Gastrocnemius medialis (tissue), 4 donors: ENCODE results near the gene B4GALT5. TPM values are rescaled to one million over a fixed set of nuclear protein-coding genes. Genes with fewer than 3 reads are reported as not detected.

Experiments used
- ATAC-seq, 2 donors: fragments of 150-250 bp; one replicate each; pipeline ENCODE4 v1.9.1; 2016
- DNase-seq, 2 donors: peaks; one replicate each; pipeline ENCODE4 v3.0.0-alpha.2; 2019
- H3K27ac ChIP-seq, 4 donors: fragments of 200-600 bp; sonication (generic); 1 replicate in 1 of 4; 2 replicates in 3 of 4; pipeline ENCODE4 v1.5.1; 2016 to 2018; ENCODE audit warnings: mild to moderate bottlenecking in 2 of 4, moderate library complexity in 1 of 4
- H3K27me3 ChIP-seq, 3 donors: fragments of 200-600 bp; sonication (generic) in 2 of 3; 1 replicate in 1 of 3; 2 replicates in 2 of 3; pipeline versions ENCODE4 v1.5.1 to v1.6.0; 2016 to 2019; ENCODE audit warnings: mild to moderate bottlenecking in 1 of 3, moderate library complexity in 1 of 3
- H3K36me3 ChIP-seq, 2 donors: fragments of 200-600 bp; sonication (generic) in 1 of 2; one replicate each; pipeline ENCODE4 v1.5.1; 2017 to 2018
- H3K4me1 ChIP-seq, 2 donors: fragments of 200-600 bp; sonication (generic) in 1 of 2; one replicate each; pipeline ENCODE4 v1.5.1; 2016 to 2017; ENCODE audit warnings: mild to moderate bottlenecking in 2 of 2
- H3K4me3 ChIP-seq, 4 donors: fragments of 200-600 bp; sonication (generic) in 3 of 4; 1 replicate in 1 of 4; 2 replicates in 3 of 4; pipeline ENCODE4 v1.5.1; 2016 to 2019; ENCODE audit warnings: mild to moderate bottlenecking in 2 of 4
- H3K9me3 ChIP-seq, 3 donors: fragments of 200-600 bp; sonication (generic) in 2 of 3; 1 replicate in 1 of 3; 2 replicates in 2 of 3; pipeline ENCODE4 v1.5.1; 2016 to 2019
- POLR2A ChIP-seq, 2 donors: fragments of 450-650 bp; IDR thresholded peaks; one replicate each; pipeline ENCODE4 v1.6.1; 2017; ENCODE audit warnings: antibody characterized with exemption in 2 of 2, mild to moderate bottlenecking in 2 of 2, moderate library complexity in 2 of 2
- in situ Hi-C, 4 donors: fragments of 200-750 bp; cut with MboI; loops; one replicate each; pipeline versions ENCODE4 v1.15.0 to v1.8.0; 2017; ENCODE audit warnings: low sequenced_read_pairs in 4 of 4
- intact Hi-C: fragments of 100-400 bp; cut with DNase I; formaldehyde crosslinking; loops from one replicate; pipeline ENCODE4 v1.15.1; 2023; ENCODE audit warnings: low total_unique reads
- total RNA-seq, 4 donors: library from RNA; depleted of rRNA; stranded (reverse); fragments of >200 nt; gene quantifications; one replicate each; pipeline versions ENCODE4 v1.1.0 to v1.2.3, GENCODE V29; 2016
- TF ChIP-seq, protein P1 (sequence below), 5 experiments: fragments of 450-650 bp in 3 of 5; fragments of 200-600 bp in 2 of 5; sonication (generic) in 2 of 5; IDR thresholded peaks in 4 of 5; conservative IDR thresholded peaks in 1 of 5; 1 replicate in 4 of 5; 2 replicates in 1 of 5; pipeline ENCODE4 v1.5.1; 2016 to 2019; ENCODE audit warnings: antibody characterized with exemption in 5 of 5, mild to moderate bottlenecking in 3 of 5, moderate library complexity in 3 of 5

B4GALT5 gene
- total RNA-seq, 4 donors from 2014 or later: 27.6 to 75.2 (median 56.4) TPM

DNA sequence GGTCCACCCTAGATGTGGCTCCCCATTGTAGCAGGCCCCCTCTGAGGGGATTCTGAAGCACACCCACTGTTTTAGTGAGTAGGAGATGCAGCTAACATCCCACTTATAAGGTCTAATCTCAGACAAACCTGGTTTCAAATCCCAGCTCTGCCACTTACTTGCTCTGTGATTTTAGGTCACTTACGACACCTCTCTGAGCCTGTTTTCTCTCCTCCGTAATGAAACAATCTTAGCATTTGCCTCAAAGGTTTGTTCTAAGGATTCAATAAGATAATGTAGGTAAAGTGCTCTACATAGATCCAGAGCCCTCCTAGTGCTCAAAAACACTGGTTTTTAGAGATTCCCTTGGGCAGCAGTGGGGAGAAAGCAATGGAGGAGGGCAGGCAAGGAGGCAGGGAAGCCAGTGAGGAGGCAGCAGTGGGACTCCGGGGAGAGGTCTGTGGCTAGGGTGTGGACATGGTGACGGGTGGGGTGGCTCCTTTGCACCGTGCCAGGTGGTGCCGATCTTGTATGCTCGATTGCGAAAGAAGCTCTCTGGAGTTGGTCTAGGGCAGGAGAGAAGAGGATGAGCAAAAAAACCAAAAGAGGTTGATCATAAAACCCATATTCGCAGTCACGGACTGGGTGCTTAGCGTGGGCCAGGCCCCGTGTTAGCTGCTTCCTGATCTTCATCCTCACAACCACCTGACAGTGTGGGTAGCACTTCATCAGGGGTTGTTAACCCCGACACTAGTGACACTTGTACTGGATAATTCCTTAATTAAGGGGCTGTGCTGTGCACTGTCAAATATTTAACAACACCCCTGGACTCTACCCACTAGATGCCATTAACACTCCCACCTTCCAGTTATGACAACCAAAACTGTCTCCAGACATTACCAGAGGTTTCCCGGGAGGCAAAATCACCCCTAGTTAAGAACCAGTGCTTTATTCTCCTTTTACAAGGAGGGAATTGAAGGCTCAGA lies 129.0 kb downstream of the B4GALT5 start:
- DNase-seq: peak in 1 of 2 donors; percentile 41
- TF ChIP-seq POLR2A (IDR thresholded peaks at IDR 0.05): no peak
- TF ChIP-seq, protein P1, sequence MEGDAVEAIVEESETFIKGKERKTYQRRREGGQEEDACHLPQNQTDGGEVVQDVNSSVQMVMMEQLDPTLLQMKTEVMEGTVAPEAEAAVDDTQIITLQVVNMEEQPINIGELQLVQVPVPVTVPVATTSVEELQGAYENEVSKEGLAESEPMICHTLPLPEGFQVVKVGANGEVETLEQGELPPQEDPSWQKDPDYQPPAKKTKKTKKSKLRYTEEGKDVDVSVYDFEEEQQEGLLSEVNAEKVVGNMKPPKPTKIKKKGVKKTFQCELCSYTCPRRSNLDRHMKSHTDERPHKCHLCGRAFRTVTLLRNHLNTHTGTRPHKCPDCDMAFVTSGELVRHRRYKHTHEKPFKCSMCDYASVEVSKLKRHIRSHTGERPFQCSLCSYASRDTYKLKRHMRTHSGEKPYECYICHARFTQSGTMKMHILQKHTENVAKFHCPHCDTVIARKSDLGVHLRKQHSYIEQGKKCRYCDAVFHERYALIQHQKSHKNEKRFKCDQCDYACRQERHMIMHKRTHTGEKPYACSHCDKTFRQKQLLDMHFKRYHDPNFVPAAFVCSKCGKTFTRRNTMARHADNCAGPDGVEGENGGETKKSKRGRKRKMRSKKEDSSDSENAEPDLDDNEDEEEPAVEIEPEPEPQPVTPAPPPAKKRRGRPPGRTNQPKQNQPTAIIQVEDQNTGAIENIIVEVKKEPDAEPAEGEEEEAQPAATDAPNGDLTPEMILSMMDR (IDR thresholded peaks at IDR 0.05 in 4 of 5, conservative IDR thresholded peaks at IDR 0.05 in 1 of 5): no peak
- H3K27ac ChIP-seq: peak overlapping the region in 3 of 4 donors; percentile 59 to 70 (median 60)
- in situ Hi-C loops (no loop called here), intact Hi-C loops (no loop called here)
- H3K9me3 ChIP-seq: no peaks in the 10 kb centered on the region
- no peak overlapping the region for H3K4me3 ChIP-seq
- H3K4me1 ChIP-seq: no peaks in the 10 kb centered on the region
- ATAC-seq: no peak
- no peaks in the 10 kb centered on the region for H3K36me3 ChIP-seq
- no peaks in the 10 kb centered on the region for H3K27me3 ChIP-seq

DNA sequence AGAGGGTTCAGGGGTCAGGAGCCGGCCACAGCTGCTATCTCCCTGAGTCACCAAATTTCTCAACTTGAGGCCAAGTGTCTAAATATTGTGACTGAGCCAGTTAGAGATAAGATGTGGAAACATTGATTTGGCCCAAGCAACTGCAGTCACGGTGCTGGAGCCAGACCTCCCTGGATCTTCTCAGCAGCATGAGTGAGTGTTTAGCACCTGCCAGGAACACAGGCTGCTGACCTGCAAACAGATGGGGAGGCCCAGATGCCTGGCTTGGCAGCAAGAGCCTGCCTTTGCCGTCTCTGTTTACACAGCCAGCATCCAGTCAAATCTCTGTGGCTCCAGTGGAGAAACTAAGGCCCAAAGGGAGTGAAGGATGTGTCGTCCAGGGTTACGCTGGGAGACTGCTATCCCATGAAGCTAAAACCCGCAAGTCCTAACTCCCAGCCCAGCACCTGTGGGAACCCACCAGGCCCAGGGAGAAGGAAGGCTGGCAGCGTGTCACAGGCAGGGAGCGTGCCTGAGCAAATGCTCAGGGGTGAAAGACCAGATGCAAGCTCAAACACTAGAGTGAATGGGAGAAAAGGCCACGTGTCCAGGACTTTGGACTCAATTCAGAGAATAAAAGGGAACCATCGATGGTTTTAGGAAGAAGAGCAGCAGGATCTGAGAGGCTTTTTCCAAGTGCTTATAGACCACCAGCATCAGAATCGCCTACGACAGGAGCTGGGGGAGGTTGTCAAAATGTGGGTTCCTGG lies 129.8 kb downstream of the B4GALT5 start:
- peak overlapping the region; percentile 31 to 70 (median 60) for H3K27ac ChIP-seq
- DNase-seq: peak; percentile 78 to 82
- no peak overlapping the region for H3K4me3 ChIP-seq
- intact Hi-C loops (no loop called here), in situ Hi-C loops (no loop called here)
- no peaks in the 10 kb centered on the region for H3K4me1 ChIP-seq
- no peaks in the 10 kb centered on the region for H3K27me3 ChIP-seq
- no peaks in the 10 kb centered on the region for H3K36me3 ChIP-seq
- no peaks in the 10 kb centered on the region for H3K9me3 ChIP-seq
- TF ChIP-seq POLR2A (IDR thresholded peaks at IDR 0.05): no peak
- TF ChIP-seq, protein P1 (IDR thresholded peaks at IDR 0.05 in 4 of 5, conservative IDR thresholded peaks at IDR 0.05 in 1 of 5): no peak
- ATAC-seq: peak; percentile 87 to 89

DNA sequence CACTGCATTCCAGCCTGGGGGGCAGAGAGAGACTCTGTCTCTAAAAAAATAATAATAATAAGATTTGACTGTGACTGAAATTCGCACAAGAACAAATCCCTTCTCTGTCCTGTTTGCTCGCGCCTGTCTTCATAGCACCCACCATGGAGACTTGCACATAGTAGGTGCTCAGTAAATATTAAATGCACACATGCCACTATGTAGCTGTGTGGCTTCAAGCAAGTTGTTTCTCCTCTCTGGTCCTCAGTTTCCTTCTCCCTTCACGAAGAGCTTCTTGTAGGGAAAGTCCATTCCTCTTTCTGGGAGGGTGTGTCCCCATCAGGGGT lies 130.4 kb downstream of the B4GALT5 start:
- TF ChIP-seq, protein P1 (IDR thresholded peaks at IDR 0.05 in 4 of 5, conservative IDR thresholded peaks at IDR 0.05 in 1 of 5): no peak
- TF ChIP-seq POLR2A (IDR thresholded peaks at IDR 0.05): no peak
- Histone ChIP-seq H3K4me3 (no peak overlapping the region), H3K9me3 (no peaks in the 10 kb centered on the region), H3K4me1 (no peaks in the 10 kb centered on the region), H3K27me3 (no peaks in the 10 kb centered on the region), H3K36me3 (no peaks in the 10 kb centered on the region), H3K27ac (peak overlapping the region in 2 of 4 donors; percentile 12 to 42)
- intact Hi-C loops: no loop called here
- in situ Hi-C loops: no loop called here
- DNase-seq (no peak), ATAC-seq (no peak)

Other genes with a start within 250 kb of the B4GALT5 start
- gene KCNB1, start 231.2 kb downstream of the B4GALT5 start, total RNA-seq: 10 to 100 TPM in 2 of 4 donors, 1 to 10 TPM in 2; 6.6 to 34.7 (median 9.4) TPM
- gene PTGIS, start 145.7 kb downstream of the B4GALT5 start, total RNA-seq: 10 to 100 TPM in 2 of 4 donors, 1 to 10 TPM in 2; 4.5 to 13.1 (median 9.5) TPM
- gene SLC9A8, start 99.0 kb upstream of the B4GALT5 start, total RNA-seq: 10 to 100 TPM; 12.4 to 20.4 (median 15.1) TPM
- gene SPATA2, start 201.7 kb upstream of the B4GALT5 start, total RNA-seq: 10 to 100 TPM in 2 of 4 donors, 1 to 10 TPM in 2; 7.7 to 10.7 (median 9.7) TPM
- 100 to 1,000 TPM; 133 to 216 (median 172) TPM for gene RNF114, start 222.5 kb upstream of the B4GALT5 start, total RNA-seq